GM13976 (cell line): ENCODE data around the gene PSMD7.
"Not testable (repeated sequence)": the region's sequence is repeated elsewhere in the genome, so short reads cannot be mapped to it uniquely, and the experiment has no call there.

Experiments used
- DNase-seq: peaks from one replicate; pipeline ENCODE4 v3.0.0; 2012; ENCODE audit warnings: low spot score
- in situ Hi-C: fragments of 300-500 bp; cut with MboI; formaldehyde crosslinking; loops from one replicate; pipeline ENCODE4 v1.12.0; 2022; ENCODE audit warnings: low sequenced_read_pairs, mixed read lengths, inconsistent platforms; ENCODE audit not compliant: unreplicated experiment

PSMD7 gene

DNA sequence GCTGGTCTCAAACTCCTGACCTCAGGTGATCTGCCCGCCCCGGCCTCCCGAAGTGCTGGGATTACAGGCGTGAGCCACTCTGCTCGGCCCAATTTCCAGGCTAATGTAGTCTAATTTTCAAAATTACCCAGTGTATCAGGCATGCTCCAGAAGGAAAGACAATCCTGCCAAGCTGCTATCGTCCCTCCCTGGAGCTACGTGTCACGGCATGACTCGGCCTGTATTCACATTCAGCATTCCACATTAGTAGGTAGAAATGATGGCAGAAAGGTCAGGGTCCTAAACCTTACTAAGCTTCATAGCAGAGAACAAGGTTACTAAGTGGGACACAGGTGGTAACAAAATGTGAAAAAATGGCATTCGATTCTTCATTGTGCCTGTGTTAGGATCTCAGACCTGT, 42.6 kb downstream of the PSMD7 start:
- in situ Hi-C loops, DNase-seq: not testable (repeated sequence)

DNA sequence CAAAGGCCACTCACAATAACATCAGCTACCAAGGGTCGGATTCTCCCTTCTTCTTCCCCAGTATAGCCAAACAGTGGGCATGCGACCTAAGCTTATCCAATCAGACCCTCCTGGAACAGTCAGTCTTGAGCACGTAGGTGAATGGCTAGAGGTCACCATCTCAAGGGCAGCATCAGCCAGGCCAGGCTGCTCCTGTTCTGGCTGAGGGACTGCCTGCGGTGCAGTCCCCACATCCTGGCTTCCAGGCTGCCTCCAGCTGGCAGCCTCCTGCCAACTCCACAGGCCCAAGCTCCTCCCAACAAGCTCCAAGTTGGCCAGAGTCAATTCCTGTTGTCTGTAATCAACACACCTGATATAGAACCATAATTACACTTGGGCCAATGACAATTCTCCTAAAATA, 56.4 kb downstream of the PSMD7 start:
- DNase-seq, in situ Hi-C loops: not testable (repeated sequence)
